Measurements from ENCODE around the gene POLA2.

DNA sequence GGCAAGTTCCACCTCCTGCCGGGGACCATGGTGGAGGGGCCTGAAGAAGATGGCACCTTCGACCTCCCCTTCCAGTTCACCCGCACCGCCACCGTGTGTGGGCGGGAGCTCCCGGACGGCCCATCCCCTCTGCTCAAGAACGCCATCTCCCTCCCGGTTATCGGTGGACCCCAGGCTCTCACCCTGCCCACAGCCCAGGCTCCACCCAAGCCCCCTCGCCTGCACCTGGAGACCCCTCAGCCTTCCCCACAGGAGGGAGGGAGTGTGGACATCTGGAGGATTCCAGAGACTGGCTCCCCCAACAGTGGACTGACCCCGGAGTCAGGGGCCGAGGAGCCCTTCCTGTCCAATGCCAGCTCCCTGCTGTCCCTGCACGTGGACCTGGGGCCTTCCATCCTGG, 59.3 kb downstream of the POLA2 start:
- TF ChIP-seq CTCF (IDR thresholded peaks at IDR 0.05) (no peak), EP300 (IDR thresholded peaks at IDR 0.05) (no peak), POLR2A (IDR thresholded peaks at IDR 0.05) (no peak), POLR2AphosphoS5 (IDR thresholded peaks at IDR 0.05) (no peak)

Data from sigmoid colon (tissue), 4 donors.